Measurements from ENCODE around the gene C4orf50.

- TF ChIP-seq CTCF (IDR thresholded peaks at IDR 0.05) (no peak), POLR2A (IDR thresholded peaks at IDR 0.05) (no peak)
These were observed 45.7 kb downstream of the C4orf50 start for GRCh38 chr4:5972571-5972970.
